HL-60 (cell line): ENCODE measurements around the gene LRRC74B.

Source experiments
- CTCF ChIP-seq: IDR thresholded peaks from one replicate; pipeline ENCODE4 v1.5.1; 2011; ENCODE audit warnings: low read length, control low read depth, inconsistent platforms; ENCODE audit not compliant: insufficient read depth
- POLR2AphosphoS5 ChIP-seq: IDR thresholded peaks from 2 replicates; pipeline ENCODE4 v1.6.1; 2012; ENCODE audit warnings: low read depth
- TF ChIP-seq, protein P1 (sequence below): IDR thresholded peaks from 2 replicates; pipeline ENCODE4 v1.6.1; 2012; ENCODE audit warnings: low read depth; ENCODE audit not compliant: insufficient replicate concordance

GRCh38 chr22:21105294-21105693 is 59.5 kb downstream of the LRRC74B start:
- TF ChIP-seq, protein P1, sequence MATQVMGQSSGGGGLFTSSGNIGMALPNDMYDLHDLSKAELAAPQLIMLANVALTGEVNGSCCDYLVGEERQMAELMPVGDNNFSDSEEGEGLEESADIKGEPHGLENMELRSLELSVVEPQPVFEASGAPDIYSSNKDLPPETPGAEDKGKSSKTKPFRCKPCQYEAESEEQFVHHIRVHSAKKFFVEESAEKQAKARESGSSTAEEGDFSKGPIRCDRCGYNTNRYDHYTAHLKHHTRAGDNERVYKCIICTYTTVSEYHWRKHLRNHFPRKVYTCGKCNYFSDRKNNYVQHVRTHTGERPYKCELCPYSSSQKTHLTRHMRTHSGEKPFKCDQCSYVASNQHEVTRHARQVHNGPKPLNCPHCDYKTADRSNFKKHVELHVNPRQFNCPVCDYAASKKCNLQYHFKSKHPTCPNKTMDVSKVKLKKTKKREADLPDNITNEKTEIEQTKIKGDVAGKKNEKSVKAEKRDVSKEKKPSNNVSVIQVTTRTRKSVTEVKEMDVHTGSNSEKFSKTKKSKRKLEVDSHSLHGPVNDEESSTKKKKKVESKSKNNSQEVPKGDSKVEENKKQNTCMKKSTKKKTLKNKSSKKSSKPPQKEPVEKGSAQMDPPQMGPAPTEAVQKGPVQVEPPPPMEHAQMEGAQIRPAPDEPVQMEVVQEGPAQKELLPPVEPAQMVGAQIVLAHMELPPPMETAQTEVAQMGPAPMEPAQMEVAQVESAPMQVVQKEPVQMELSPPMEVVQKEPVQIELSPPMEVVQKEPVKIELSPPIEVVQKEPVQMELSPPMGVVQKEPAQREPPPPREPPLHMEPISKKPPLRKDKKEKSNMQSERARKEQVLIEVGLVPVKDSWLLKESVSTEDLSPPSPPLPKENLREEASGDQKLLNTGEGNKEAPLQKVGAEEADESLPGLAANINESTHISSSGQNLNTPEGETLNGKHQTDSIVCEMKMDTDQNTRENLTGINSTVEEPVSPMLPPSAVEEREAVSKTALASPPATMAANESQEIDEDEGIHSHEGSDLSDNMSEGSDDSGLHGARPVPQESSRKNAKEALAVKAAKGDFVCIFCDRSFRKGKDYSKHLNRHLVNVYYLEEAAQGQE: no peak
- TF ChIP-seq CTCF (no peak), POLR2AphosphoS5 (no peak)
